Endothelial cell of coronary artery (primary cell): Measurements from ENCODE around the gene SOWAHA. TPM values are rescaled to one million over a fixed set of nuclear protein-coding genes. Genes with fewer than 3 reads are reported as not detected.

ENCODE experiments used
- total RNA-seq: library from RNA; depleted of rRNA; stranded (reverse); fragments of >200 nt; gene quantifications from 2 replicates; pipeline ENCODE4 v1.2.3, GENCODE V29; 2014

The SOWAHA gene
- not detected in 2 replicates for total RNA-seq

GRCh38 chr5:132812781-132813598, at the start of gene SOWAHA:
TSS of gene SOWAHA (plus strand) at chr5:132813302. CDS start at chr5:132813622, 320 bp downstream.

GRCh38 chr5:132777209-132778069, 35.7 kb upstream of the SOWAHA start, which contains the start of gene SEPTIN8:
TSS of gene SEPTIN8 (minus strand) at chr5:132777239. CDS start at chr5:132777137, 102 bp downstream.

GRCh38 chr5:132830436-132831094, 17.5 kb downstream of the SOWAHA start, which contains the start of gene SHROOM1:
TSS of gene SHROOM1 (minus strand) at chr5:132830647. CDS start at chr5:132826140, 4,507 bp downstream.

Other genes with a start within 250 kb of the SOWAHA start
- not detected in 2 replicates for gene IL13, start 155.1 kb upstream of the SOWAHA start, total RNA-seq
- not detected in 2 replicates for gene IL4, start 139.3 kb upstream of the SOWAHA start, total RNA-seq
- gene KIF3A, start 75.8 kb upstream of the SOWAHA start, total RNA-seq: 10.4 and 13.2 TPM in 2 replicates
- gene CCNI2, start 65.9 kb upstream of the SOWAHA start, total RNA-seq: not detected in 2 replicates
- 44.6 and 61.6 TPM in 2 replicates for gene SEPTIN8, start 36.1 kb upstream of the SOWAHA start, total RNA-seq
- gene SHROOM1, start 17.3 kb downstream of the SOWAHA start, total RNA-seq: 4.2 and 4.3 TPM in 2 replicates
- gene GDF9, start 53.2 kb downstream of the SOWAHA start, total RNA-seq: under 0.01 and 0.09 TPM in 2 replicates
- 84.6 and 115 TPM in 2 replicates for gene UQCRQ, start 53.3 kb downstream of the SOWAHA start, total RNA-seq
- gene LEAP2, start 60.4 kb downstream of the SOWAHA start, total RNA-seq: 0.09 and 0.19 TPM in 2 replicates
- gene AFF4, start 150.3 kb downstream of the SOWAHA start, total RNA-seq: 30.4 and 34.4 TPM in 2 replicates
- gene ZCCHC10, start 213.2 kb downstream of the SOWAHA start, total RNA-seq: 9.9 and 15.6 TPM in 2 replicates
- 110 and 115 TPM in 2 replicates for gene HSPA4, start 238.7 kb downstream of the SOWAHA start, total RNA-seq